Sigmoid colon (tissue), 4 donors: ENCODE results near the gene PSD4.

ENCODE experiments used
- CTCF ChIP-seq, 4 experiments: fragments of 450-650 bp in 3 of 4; fragments of 200-600 bp in 1 of 4; IDR thresholded peaks; one replicate each; pipeline ENCODE4 v1.5.1; 2016 to 2019; ENCODE audit warnings: antibody characterized with exemption in 4 of 4, mild to moderate bottlenecking in 3 of 4, moderate library complexity in 2 of 4
- EP300 ChIP-seq, 4 donors: sonication (generic); formaldehyde crosslinking; IDR thresholded peaks; one replicate each; pipeline ENCODE4 v1.6.1; 2017; ENCODE audit warnings: antibody characterized with exemption in 4 of 4
- POLR2A ChIP-seq, 2 donors: fragments of 450-650 bp; IDR thresholded peaks; one replicate each; pipeline ENCODE4 v1.6.1; 2016; ENCODE audit warnings: antibody characterized with exemption in 2 of 2, mild to moderate bottlenecking in 2 of 2, moderate library complexity in 2 of 2

GRCh38 chr2:113178069-113178746 is 4.4 kb downstream of the PSD4 start:
- TF ChIP-seq EP300 (IDR thresholded peaks at IDR 0.05) (no peak), CTCF (IDR thresholded peaks at IDR 0.05) (no peak), POLR2A (IDR thresholded peaks at IDR 0.05) (no peak)
